HG03575 (cell line): ENCODE measurements around the gene RAP1GAP2.
"Not testable (repeated sequence)": the region's sequence is repeated elsewhere in the genome, so short reads cannot be mapped to it uniquely, and the experiment has no call there.

Experiments
- ATAC-seq: cut with Tn5 transposase; IDR thresholded peaks from one replicate; pipeline ENCODE4 v1.9.1; 2021; ENCODE audit not compliant: unreplicated experiment, insufficient number of reproducible peaks, low FRiP score; ENCODE audit errors: extremely low read depth

Gene RAP1GAP2

GRCh38 chr17:3039736-3040135 is 243.5 kb downstream of the RAP1GAP2 start:
- ATAC-seq, result no peak

GRCh38 chr17:3040882-3041281 is 244.6 kb downstream of the RAP1GAP2 start:
- no peak for ATAC-seq

- ATAC-seq, result no peak
Observed at GRCh38 chr17:3043737-3044365, 247.6 kb downstream of the RAP1GAP2 start.

- ATAC-seq, result no peak
Observed at GRCh38 chr17:3046753-3047152, 250.5 kb downstream of the RAP1GAP2 start.

- no peak for ATAC-seq
Observed at GRCh38 chr17:3048727-3049471, 252.7 kb downstream of the RAP1GAP2 start.

- no peak for ATAC-seq
Observed at GRCh38 chr17:3049705-3050295, 253.6 kb downstream of the RAP1GAP2 start.

GRCh38 chr17:3054868-3055267 is 258.6 kb downstream of the RAP1GAP2 start:
- ATAC-seq, result not testable (repeated sequence)

- ATAC-seq, result not testable (repeated sequence)
Observed at GRCh38 chr17:3062824-3063377, 266.7 kb downstream of the RAP1GAP2 start.

GRCh38 chr17:3063507-3063906 is 267.3 kb downstream of the RAP1GAP2 start, which contains the start of gene OR1D5:
Gene OR1D5 (minus strand): TSS chr17:3063607. CDS start chr17:3063607, 0 bp downstream.
- not testable (repeated sequence) for ATAC-seq

GRCh38 chr17:3065192-3065591 is 269.0 kb downstream of the RAP1GAP2 start:
- ATAC-seq, result not testable (repeated sequence)

- not testable (repeated sequence) for ATAC-seq
Observed at GRCh38 chr17:3073850-3074249, 277.6 kb downstream of the RAP1GAP2 start.
